WTC11 (cell line): ENCODE data around the gene IPO11. TPM values are rescaled to one million over a fixed set of nuclear protein-coding genes. Genes with fewer than 3 reads are reported as not detected.

Experiments used
- ATAC-seq: fragments of 200-7000 bp; cut with Tn5 transposase; 2 replicates; pipeline ENCODE4 v1.10.0; 2021; ENCODE audit warnings: mild to moderate bottlenecking, moderate library complexity
- CTCF ChIA-PET: fragments of 300-600 bp; sonication (Branson Sonifier 250); formaldehyde crosslinking; loops from one replicate; lab custom pipeline; 2021; ENCODE audit warnings: antibody characterized with exemption; lab: Charles Lee
- POLR2A ChIA-PET: fragments of 350-600 bp; sonication (Branson Sonifier 250); formaldehyde crosslinking; loops from one replicate; lab custom pipeline; 2021; ENCODE audit warnings: antibody characterized with exemption; lab: Charles Lee
- DNase-seq: peaks from one replicate; pipeline ENCODE4 v3.0.0; 2021; ENCODE audit warnings: low spot score
- H3K27ac Mint-ChIP-seq: 2 replicates; pipeline ENCODE4 v1.8.0; 2021; ENCODE audit warnings: mixed read lengths
- H3K27me3 Mint-ChIP-seq: 2 replicates; pipeline ENCODE4 v1.8.0; 2021; ENCODE audit warnings: low read depth, mild to moderate bottlenecking, moderate library complexity, mixed read lengths
- H3K36me3 Mint-ChIP-seq: 2 replicates; pipeline ENCODE4 v1.8.0; 2021; ENCODE audit warnings: mixed read lengths
- H3K4me1 Mint-ChIP-seq: 2 replicates; pipeline ENCODE4 v1.8.0; 2022; ENCODE audit warnings: mixed read lengths
- H3K4me3 Mint-ChIP-seq: 2 replicates; pipeline ENCODE4 v1.8.0; 2021; ENCODE audit warnings: mild to moderate bottlenecking, moderate library complexity, mixed read lengths
- H3K9me3 Mint-ChIP-seq: 2 replicates; pipeline ENCODE4 v1.8.0; 2021; ENCODE audit warnings: mixed read lengths
- ATF1 ChIP-seq: sonication (generic); formaldehyde crosslinking; IDR thresholded peaks from 2 replicates; pipeline ENCODE4 v1.8.1; 2023; ENCODE audit warnings: mild to moderate bottlenecking, moderate library complexity, missing genetic modification reagents
- CREB1 ChIP-seq: sonication (generic); formaldehyde crosslinking; IDR thresholded peaks from 2 replicates; pipeline ENCODE4 v1.8.0; 2023; ENCODE audit warnings: mild to moderate bottlenecking, missing genetic modification reagents
- CTCF ChIP-seq: fragments of 200-600 bp; IDR thresholded peaks from 2 replicates; pipeline ENCODE4 v1.8.0; 2022; ENCODE audit warnings: antibody characterized with exemption
- FOXK1 ChIP-seq: sonication (generic); formaldehyde crosslinking; IDR thresholded peaks from 2 replicates; pipeline ENCODE4 v1.8.0; 2022; ENCODE audit warnings: mild to moderate bottlenecking, moderate library complexity, missing genetic modification reagents
- IRF1 ChIP-seq: sonication (generic); formaldehyde crosslinking; IDR thresholded peaks from 2 replicates; pipeline ENCODE4 v1.8.0; 2023; ENCODE audit warnings: missing genetic modification reagents
- MXD4 ChIP-seq: fragments of 250-450 bp; sonication (Bioruptor Pico); IDR thresholded peaks from 2 replicates; pipeline ENCODE4 v1.8.0; 2021; ENCODE audit warnings: mild to moderate bottlenecking, moderate library complexity, borderline replicate concordance
- MYBL2 ChIP-seq: sonication (generic); formaldehyde crosslinking; IDR thresholded peaks from 2 replicates; pipeline ENCODE4 v1.8.1; 2023; ENCODE audit warnings: mild to moderate bottlenecking, moderate library complexity, missing genetic modification reagents
- NFATC4 ChIP-seq: fragments of 250-450 bp; sonication (Bioruptor Pico); IDR thresholded peaks from 2 replicates; pipeline ENCODE4 v1.9.0; 2021; ENCODE audit warnings: mild to moderate bottlenecking
- NR1H2 ChIP-seq: sonication (generic); formaldehyde crosslinking; IDR thresholded peaks from 2 replicates; pipeline ENCODE4 v1.9.0; 2021; ENCODE audit warnings: mild to moderate bottlenecking, moderate library complexity, missing genetic modification reagents
- NR2C2 ChIP-seq: sonication (generic); formaldehyde crosslinking; IDR thresholded peaks from 2 replicates; pipeline ENCODE4 v1.8.0; 2022; ENCODE audit warnings: mild to moderate bottlenecking, missing genetic modification reagents
- SOX15 ChIP-seq: fragments of 250-450 bp; sonication (Bioruptor Pico); IDR thresholded peaks from 2 replicates; pipeline ENCODE4 v1.9.0; 2021; ENCODE audit warnings: mild to moderate bottlenecking
- TP53 ChIP-seq: sonication (generic); formaldehyde crosslinking; IDR thresholded peaks from 2 replicates; pipeline ENCODE4 v1.8.1; 2023; ENCODE audit warnings: mild to moderate bottlenecking, missing genetic modification reagents
- ZNF121 ChIP-seq: sonication (generic); formaldehyde crosslinking; IDR thresholded peaks from 2 replicates; pipeline ENCODE4 v1.8.0; 2023; ENCODE audit warnings: missing genetic modification reagents
- ZNF138 ChIP-seq: sonication (generic); formaldehyde crosslinking; conservative IDR thresholded peaks from 2 replicates; pipeline ENCODE4 v1.8.1; 2022; ENCODE audit warnings: mild to moderate bottlenecking, moderate library complexity, missing genetic modification reagents
- ZNF232 ChIP-seq: sonication (generic); formaldehyde crosslinking; IDR thresholded peaks from 2 replicates; pipeline ENCODE4 v1.8.0; 2022; ENCODE audit warnings: mild to moderate bottlenecking, missing genetic modification reagents
- ZNF671 ChIP-seq: fragments of 250-450 bp; sonication (Bioruptor Pico); IDR thresholded peaks from 2 replicates; pipeline ENCODE4 v1.8.0; 2021; ENCODE audit warnings: mild to moderate bottlenecking
- total RNA-seq: library from RNA; stranded (reverse); gene quantifications from 3 replicates; pipeline ENCODE4 v1.2.3, GENCODE V29; 2021
- TF ChIP-seq, protein P1 (sequence below): fragments of 250-450 bp; sonication (Bioruptor Pico); IDR thresholded peaks from 2 replicates; pipeline ENCODE4 v1.9.0; 2021; ENCODE audit warnings: moderate library complexity, mild to moderate bottlenecking, inconsistent platforms, borderline replicate concordance
- TF ChIP-seq, protein P2 (sequence below): sonication (generic); formaldehyde crosslinking; IDR thresholded peaks from 2 replicates; pipeline ENCODE4 v1.8.0; 2023; ENCODE audit warnings: missing genetic modification reagents, mild to moderate bottlenecking, borderline replicate concordance
- TF ChIP-seq, protein P3 (sequence below): sonication (generic); formaldehyde crosslinking; IDR thresholded peaks from 2 replicates; pipeline ENCODE4 v1.8.0; 2022; ENCODE audit warnings: mild to moderate bottlenecking, missing genetic modification reagents
- TF ChIP-seq, protein P4 (sequence below): fragments of 250-450 bp; sonication (Bioruptor Pico); IDR thresholded peaks from 2 replicates; pipeline ENCODE4 v1.8.0; 2021; ENCODE audit warnings: mild to moderate bottlenecking

IPO11 gene
- total RNA-seq, 1 experiment from 2014 or later = 61.9 TPM

DNA sequence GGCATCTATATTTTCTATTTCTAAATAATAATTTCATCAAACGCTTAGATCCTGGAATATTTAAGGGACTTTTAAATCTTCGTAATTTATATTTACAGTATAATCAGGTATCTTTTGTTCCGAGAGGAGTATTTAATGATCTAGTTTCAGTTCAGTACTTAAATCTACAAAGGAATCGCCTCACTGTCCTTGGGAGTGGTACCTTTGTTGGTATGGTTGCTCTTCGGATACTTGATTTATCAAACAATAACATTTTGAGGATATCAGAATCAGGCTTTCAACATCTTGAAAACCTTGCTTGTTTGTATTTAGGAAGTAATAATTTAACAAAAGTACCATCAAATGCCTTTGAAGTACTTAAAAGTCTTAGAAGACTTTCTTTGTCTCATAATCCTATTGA, 167.2 kb downstream of the IPO11 start (continued):
- TF ChIP-seq, protein P1, sequence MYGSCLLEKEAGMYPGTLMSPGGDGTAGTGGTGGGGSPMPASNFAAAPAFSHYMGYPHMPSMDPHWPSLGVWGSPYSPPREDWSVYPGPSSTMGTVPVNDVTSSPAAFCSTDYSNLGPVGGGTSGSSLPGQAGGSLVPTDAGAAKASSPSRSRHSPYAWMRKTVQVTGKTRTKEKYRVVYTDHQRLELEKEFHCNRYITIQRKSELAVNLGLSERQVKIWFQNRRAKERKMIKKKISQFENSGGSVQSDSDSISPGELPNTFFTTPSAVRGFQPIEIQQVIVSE (CRISPR knock-in tag) = no peak
- TF ChIP-seq TP53 (CRISPR knock-in tag) (no peak), CTCF (no peak), ZNF138 (no peak), NR1H2 (no peak)

GRCh38 chr5:62581836-62582597, 169.5 kb downstream of the IPO11 start:
- H3K4me3 Mint-ChIP-seq = no peak overlapping the region
- H3K4me1 Mint-ChIP-seq = peaks cover 6% of the 10 kb centered on the region
- DNase-seq (no peak), ATAC-seq (no peak)
- H3K27ac Mint-ChIP-seq = peak overlapping the region; percentile 16; the same call in 1 of the 2 replicates
- no peaks in the 10 kb centered on the region for H3K36me3 Mint-ChIP-seq
- no peak for TF ChIP-seq ZNF232 (CRISPR knock-in tag)
- TF ChIP-seq FOXK1 (CRISPR knock-in tag) = no peak
- TF ChIP-seq ZNF121 = no peak
- TF ChIP-seq, protein P2, sequence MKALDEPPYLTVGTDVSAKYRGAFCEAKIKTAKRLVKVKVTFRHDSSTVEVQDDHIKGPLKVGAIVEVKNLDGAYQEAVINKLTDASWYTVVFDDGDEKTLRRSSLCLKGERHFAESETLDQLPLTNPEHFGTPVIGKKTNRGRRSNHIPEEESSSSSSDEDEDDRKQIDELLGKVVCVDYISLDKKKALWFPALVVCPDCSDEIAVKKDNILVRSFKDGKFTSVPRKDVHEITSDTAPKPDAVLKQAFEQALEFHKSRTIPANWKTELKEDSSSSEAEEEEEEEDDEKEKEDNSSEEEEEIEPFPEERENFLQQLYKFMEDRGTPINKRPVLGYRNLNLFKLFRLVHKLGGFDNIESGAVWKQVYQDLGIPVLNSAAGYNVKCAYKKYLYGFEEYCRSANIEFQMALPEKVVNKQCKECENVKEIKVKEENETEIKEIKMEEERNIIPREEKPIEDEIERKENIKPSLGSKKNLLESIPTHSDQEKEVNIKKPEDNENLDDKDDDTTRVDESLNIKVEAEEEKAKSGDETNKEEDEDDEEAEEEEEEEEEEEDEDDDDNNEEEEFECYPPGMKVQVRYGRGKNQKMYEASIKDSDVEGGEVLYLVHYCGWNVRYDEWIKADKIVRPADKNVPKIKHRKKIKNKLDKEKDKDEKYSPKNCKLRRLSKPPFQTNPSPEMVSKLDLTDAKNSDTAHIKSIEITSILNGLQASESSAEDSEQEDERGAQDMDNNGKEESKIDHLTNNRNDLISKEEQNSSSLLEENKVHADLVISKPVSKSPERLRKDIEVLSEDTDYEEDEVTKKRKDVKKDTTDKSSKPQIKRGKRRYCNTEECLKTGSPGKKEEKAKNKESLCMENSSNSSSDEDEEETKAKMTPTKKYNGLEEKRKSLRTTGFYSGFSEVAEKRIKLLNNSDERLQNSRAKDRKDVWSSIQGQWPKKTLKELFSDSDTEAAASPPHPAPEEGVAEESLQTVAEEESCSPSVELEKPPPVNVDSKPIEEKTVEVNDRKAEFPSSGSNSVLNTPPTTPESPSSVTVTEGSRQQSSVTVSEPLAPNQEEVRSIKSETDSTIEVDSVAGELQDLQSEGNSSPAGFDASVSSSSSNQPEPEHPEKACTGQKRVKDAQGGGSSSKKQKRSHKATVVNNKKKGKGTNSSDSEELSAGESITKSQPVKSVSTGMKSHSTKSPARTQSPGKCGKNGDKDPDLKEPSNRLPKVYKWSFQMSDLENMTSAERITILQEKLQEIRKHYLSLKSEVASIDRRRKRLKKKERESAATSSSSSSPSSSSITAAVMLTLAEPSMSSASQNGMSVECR = no peak
- no peak for TF ChIP-seq SOX15
- TF ChIP-seq ZNF671 (CRISPR knock-in tag) = no peak
- TF ChIP-seq IRF1 (CRISPR knock-in tag) = no peak
- TF ChIP-seq, protein P1 (CRISPR knock-in tag) = no peak
- TF ChIP-seq, protein P3, sequence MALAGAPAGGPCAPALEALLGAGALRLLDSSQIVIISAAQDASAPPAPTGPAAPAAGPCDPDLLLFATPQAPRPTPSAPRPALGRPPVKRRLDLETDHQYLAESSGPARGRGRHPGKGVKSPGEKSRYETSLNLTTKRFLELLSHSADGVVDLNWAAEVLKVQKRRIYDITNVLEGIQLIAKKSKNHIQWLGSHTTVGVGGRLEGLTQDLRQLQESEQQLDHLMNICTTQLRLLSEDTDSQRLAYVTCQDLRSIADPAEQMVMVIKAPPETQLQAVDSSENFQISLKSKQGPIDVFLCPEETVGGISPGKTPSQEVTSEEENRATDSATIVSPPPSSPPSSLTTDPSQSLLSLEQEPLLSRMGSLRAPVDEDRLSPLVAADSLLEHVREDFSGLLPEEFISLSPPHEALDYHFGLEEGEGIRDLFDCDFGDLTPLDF = no peak
- TF ChIP-seq CREB1 = no peak
- no peak for TF ChIP-seq MYBL2 (CRISPR knock-in tag)
- no peak for TF ChIP-seq ATF1 (CRISPR knock-in tag)
- TF ChIP-seq MXD4 (CRISPR knock-in tag) = no peak
- TF ChIP-seq NR2C2 (CRISPR knock-in tag) = no peak
- TF ChIP-seq NFATC4 (CRISPR knock-in tag) = no peak
- TF ChIP-seq, protein P4, sequence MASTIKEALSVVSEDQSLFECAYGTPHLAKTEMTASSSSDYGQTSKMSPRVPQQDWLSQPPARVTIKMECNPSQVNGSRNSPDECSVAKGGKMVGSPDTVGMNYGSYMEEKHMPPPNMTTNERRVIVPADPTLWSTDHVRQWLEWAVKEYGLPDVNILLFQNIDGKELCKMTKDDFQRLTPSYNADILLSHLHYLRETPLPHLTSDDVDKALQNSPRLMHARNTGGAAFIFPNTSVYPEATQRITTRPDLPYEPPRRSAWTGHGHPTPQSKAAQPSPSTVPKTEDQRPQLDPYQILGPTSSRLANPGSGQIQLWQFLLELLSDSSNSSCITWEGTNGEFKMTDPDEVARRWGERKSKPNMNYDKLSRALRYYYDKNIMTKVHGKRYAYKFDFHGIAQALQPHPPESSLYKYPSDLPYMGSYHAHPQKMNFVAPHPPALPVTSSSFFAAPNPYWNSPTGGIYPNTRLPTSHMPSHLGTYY (CRISPR knock-in tag) = no peak
- ChIA-PET CTCF (interaction anchor here (1.5 to 1.7 kb wide), 2 partner anchors 13 to 122 kb away, joined by 3 to 5 read pairs; no protein-coding TSS in a partner anchor), POLR2A (no interaction called here)
- H3K9me3 Mint-ChIP-seq = no peaks in the 10 kb centered on the region
- no peaks in the 10 kb centered on the region for H3K27me3 Mint-ChIP-seq
